Sigmoid colon (tissue), 7 donors: Measurements from ENCODE around the gene LMF1. TPM values are rescaled to one million over a fixed set of nuclear protein-coding genes. Genes with fewer than 3 reads are reported as not detected.

Experiments used
- DNase-seq: peaks from one replicate; pipeline ENCODE4 v3.0.0-alpha.2; 2019
- H3K27ac ChIP-seq, 4 donors: fragments of 200-600 bp; sonication (generic); one replicate each; pipeline ENCODE4 v1.5.1; 2016 to 2019; ENCODE audit warnings: mild to moderate bottlenecking in 1 of 4
- H3K27me3 ChIP-seq, 3 donors: fragments of 200-600 bp; sonication (generic); one replicate each; pipeline ENCODE4 v1.5.1; 2019; ENCODE audit warnings: mild to moderate bottlenecking in 1 of 3
- H3K36me3 ChIP-seq, 4 donors: fragments of 200-600 bp; sonication (generic); one replicate each; pipeline ENCODE4 v1.5.1; 2016 to 2019
- H3K4me1 ChIP-seq, 4 donors: fragments of 200-600 bp; sonication (generic); one replicate each; pipeline ENCODE4 v1.5.1; 2017 to 2019
- H3K4me3 ChIP-seq, 4 donors: fragments of 200-600 bp; sonication (generic); one replicate each; pipeline ENCODE4 v1.5.1; 2017 to 2019; ENCODE audit warnings: mild to moderate bottlenecking in 2 of 4, moderate library complexity in 1 of 4
- H3K9me3 ChIP-seq, 4 donors: fragments of 200-600 bp in 3 of 4; sonication (generic) in 3 of 4; one replicate each; pipeline versions ENCODE4 v1.5.1 to v1.6.1; 2013 to 2019
- EP300 ChIP-seq, 4 donors: sonication (generic); formaldehyde crosslinking; IDR thresholded peaks; one replicate each; pipeline ENCODE4 v1.6.1; 2017; ENCODE audit warnings: antibody characterized with exemption in 4 of 4
- POLR2A ChIP-seq, 2 donors: fragments of 450-650 bp; IDR thresholded peaks; one replicate each; pipeline ENCODE4 v1.6.1; 2016; ENCODE audit warnings: antibody characterized with exemption in 2 of 2, mild to moderate bottlenecking in 2 of 2, moderate library complexity in 2 of 2
- POLR2AphosphoS5 ChIP-seq, 4 donors: sonication (generic); formaldehyde crosslinking; IDR thresholded peaks; one replicate each; pipeline ENCODE4 v1.6.1; 2017; ENCODE audit warnings: antibody characterized with exemption in 4 of 4
- WGBS, 2 donors: extraction: QIAGEN DNeasy Blood & Tissue Kit; methylation state at CpG; one replicate each; pipeline ENCODE4 v1.1.7; 2013; 5-methylcytosine and 5-hydroxymethylcytosine counted together
- intact Hi-C: fragments of 100-400 bp; cut with DNase I; formaldehyde crosslinking; loops from one replicate; pipeline ENCODE4 v1.15.1; 2023
- polyA plus RNA-seq, 3 donors: library from polyadenylated mRNA; stranded (reverse); fragments of 200-250 nt; gene quantifications; one replicate each; pipeline ENCODE4 v1.2.3, GENCODE V29; 2013
- total RNA-seq, 4 donors: library from RNA; depleted of rRNA; stranded (reverse); fragments of >200 nt; gene quantifications; one replicate each; pipeline ENCODE4 v1.1.0, GENCODE V29; 2016
- TF ChIP-seq, protein P1 (sequence below), 4 experiments: fragments of 450-650 bp in 3 of 4; fragments of 200-600 bp in 1 of 4; IDR thresholded peaks; one replicate each; pipeline ENCODE4 v1.5.1; 2016 to 2019; ENCODE audit warnings: antibody characterized with exemption in 4 of 4, mild to moderate bottlenecking in 3 of 4, moderate library complexity in 2 of 4
- donor health status: healthy with polysubstance abuse.
- donor health status: Bipolar disorder and iron deficiency.
- donor health status: healthy.

Gene LMF1
- total RNA-seq: 10 to 100 TPM; 19.9 to 34.1 (median 31.0) TPM
- polyA plus RNA-seq: 10 to 100 TPM in 1 of 3 donors, 1 to 10 TPM in 2; 1.2 to 13.2 (median 1.6) TPM

DNA sequence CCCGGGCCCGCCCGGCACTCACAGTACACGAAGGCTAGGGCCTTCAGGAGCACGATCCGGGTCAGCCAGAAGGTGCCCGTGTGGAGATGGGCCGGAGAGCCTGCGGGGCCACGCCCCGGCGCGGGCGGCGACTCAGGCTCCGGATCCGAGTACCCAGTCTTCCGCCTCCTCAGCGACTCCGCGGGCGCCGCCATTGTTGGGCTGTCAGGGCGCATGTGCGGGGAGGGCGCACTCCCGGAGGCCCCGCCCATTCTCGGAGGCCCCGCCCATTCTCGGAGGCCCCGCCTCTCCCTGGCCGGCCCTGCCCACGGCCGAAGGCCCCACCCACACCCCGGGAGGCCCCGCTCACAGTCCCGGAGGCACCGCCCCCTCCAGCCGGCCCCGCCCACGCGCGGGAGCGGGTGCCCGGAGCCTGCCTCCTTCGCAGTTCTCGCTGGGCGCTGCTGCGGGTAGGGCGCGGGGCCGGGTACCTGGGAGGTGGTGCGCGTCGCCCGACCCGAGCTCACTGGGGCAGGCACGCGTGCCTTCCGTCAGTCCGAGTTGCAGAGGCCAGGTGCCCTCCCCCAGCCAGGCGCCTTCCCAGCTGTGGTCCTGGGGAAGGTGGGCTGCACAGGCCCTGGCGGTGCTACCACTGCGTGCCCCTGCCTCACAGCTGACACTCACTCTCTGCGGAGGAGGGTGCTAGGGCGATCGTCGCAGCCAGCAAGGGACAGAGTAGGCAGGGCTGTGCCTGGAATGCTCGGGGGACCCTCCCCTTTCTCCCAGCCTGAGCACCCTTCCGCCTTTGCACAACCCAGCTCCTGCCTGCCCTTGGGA, at the start of gene LMF1:
LMF1 (minus strand) TSS at position 219 of the 816 bp plus-strand sequence; CDS start at position 215, 4 bp downstream.
- peaks cover 0 to 24% (median 21%) of the 10 kb centered on the region in 4 donors for H3K4me1 ChIP-seq
- intact Hi-C loops: no loop called here
- peaks cover 0 to 4% (median 0%) of the 10 kb centered on the region in 4 donors for H3K36me3 ChIP-seq
- no peaks in the 10 kb centered on the region for H3K27me3 ChIP-seq
- WGBS, 2 donors: 4 to 6% methylated on average over 71 of the region's 71 CpGs
- TF ChIP-seq EP300 (IDR thresholded peaks at IDR 0.05) (no peak), POLR2A (IDR thresholded peaks at IDR 0.05) (peak in 1 of 2 donors; percentile 42), POLR2AphosphoS5 (IDR thresholded peaks at IDR 0.05) (peak; percentile 53 to 78 (median 70))
- TF ChIP-seq, protein P1, sequence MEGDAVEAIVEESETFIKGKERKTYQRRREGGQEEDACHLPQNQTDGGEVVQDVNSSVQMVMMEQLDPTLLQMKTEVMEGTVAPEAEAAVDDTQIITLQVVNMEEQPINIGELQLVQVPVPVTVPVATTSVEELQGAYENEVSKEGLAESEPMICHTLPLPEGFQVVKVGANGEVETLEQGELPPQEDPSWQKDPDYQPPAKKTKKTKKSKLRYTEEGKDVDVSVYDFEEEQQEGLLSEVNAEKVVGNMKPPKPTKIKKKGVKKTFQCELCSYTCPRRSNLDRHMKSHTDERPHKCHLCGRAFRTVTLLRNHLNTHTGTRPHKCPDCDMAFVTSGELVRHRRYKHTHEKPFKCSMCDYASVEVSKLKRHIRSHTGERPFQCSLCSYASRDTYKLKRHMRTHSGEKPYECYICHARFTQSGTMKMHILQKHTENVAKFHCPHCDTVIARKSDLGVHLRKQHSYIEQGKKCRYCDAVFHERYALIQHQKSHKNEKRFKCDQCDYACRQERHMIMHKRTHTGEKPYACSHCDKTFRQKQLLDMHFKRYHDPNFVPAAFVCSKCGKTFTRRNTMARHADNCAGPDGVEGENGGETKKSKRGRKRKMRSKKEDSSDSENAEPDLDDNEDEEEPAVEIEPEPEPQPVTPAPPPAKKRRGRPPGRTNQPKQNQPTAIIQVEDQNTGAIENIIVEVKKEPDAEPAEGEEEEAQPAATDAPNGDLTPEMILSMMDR (IDR thresholded peaks at IDR 0.05): no peak
- H3K4me3 ChIP-seq: peak within 1 kb of the TSS; percentile 63 to 97 (median 90)
- H3K27ac ChIP-seq: peak within 1 kb of the TSS; percentile 72 to 85 (median 82)
- peak; percentile 97 for DNase-seq
- H3K9me3 ChIP-seq: no peaks in the 10 kb centered on the region

DNA sequence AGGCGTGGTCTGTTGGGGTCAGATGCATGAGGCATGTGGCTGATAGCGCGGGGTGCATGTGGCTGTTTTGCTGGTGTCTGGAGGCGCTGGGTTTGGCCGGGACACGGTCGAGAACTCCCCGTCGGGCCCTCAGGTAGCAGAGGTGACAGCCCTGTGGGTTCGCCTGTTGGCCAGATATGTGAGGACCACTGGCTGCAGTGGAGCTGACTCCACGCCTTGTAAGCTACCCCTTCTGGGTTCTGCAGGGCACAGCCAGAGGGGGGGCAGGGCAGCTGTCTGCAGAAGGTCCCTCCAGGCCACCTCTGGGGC, 49.3 kb upstream of the LMF1 start:
- Histone ChIP-seq H3K27ac (no peak overlapping the region), H3K4me3 (no peak overlapping the region), H3K4me1 (no peaks in the 10 kb centered on the region), H3K36me3 (no peaks in the 10 kb centered on the region), H3K27me3 (peaks cover 9 to 57% (median 29%) of the 10 kb centered on the region in 3 donors), H3K9me3 (no peaks in the 10 kb centered on the region)
- DNase-seq: no peak
- intact Hi-C loops: no loop called here
- TF ChIP-seq EP300 (IDR thresholded peaks at IDR 0.05) (no peak), POLR2A (IDR thresholded peaks at IDR 0.05) (no peak), POLR2AphosphoS5 (IDR thresholded peaks at IDR 0.05) (no peak)
- TF ChIP-seq, protein P1 (IDR thresholded peaks at IDR 0.05): no peak
- 56 to 73% methylated on average over 11 of the region's 11 CpGs for WGBS, 2 donors

DNA sequence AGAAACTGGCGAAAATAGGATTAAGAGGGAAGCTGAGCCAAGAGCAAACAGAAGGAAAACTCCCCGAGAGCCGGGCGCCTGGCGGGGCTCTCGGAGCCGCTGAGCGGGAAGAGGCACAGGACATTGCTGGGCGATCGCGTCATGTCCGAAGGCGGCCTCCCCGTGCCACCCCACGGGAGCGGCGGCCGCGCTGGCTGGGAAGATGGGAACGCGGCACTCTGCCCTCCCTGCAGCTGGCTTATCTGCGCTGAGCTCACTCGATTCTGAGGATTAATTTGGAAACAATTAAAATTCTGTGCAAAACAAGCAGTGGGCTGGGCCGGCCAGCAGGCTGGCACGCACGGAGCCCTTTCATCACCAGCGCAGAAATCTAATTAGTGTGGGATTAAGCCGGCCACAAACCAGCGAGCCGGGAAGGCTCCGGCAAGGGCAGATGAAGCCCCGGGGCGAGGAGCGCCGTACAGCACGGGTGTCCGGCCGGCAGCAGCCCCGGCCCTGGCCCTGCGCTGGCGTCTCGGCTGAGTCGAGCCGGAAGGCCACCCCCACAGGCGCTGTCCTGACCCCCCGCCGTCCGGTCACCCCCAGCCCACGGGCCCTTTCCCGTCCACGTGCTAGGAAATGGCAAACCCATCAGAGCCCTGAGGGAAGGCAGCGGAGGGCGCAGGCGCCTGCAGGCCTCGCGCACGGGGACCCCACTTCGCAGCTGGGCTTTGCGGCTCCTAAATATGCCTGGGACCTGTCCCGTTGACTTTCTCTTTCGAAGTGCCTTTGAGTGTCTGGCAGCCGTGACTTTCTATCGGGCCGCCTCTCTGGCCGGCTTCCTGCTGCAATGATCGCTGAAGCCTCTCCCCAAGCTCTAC, 48.7 kb upstream of the LMF1 start:
- peak overlapping the region in 3 of 4 donors; percentile 2 to 21 (median 12) for H3K4me3 ChIP-seq
- no peaks in the 10 kb centered on the region for H3K4me1 ChIP-seq
- 47 to 64% methylated on average over 66 of the region's 66 CpGs for WGBS, 2 donors
- no peak for DNase-seq
- H3K27ac ChIP-seq: peak overlapping the region; percentile 19 to 34 (median 24)
- intact Hi-C loops: loop anchor here (10.0 kb wide), 1 partner anchor 85 kb away; no protein-coding TSS in a partner anchor
- TF ChIP-seq POLR2A (IDR thresholded peaks at IDR 0.05): no peak
- no peak for TF ChIP-seq POLR2AphosphoS5 (IDR thresholded peaks at IDR 0.05)
- TF ChIP-seq, protein P1 (IDR thresholded peaks at IDR 0.05): no peak
- TF ChIP-seq EP300 (IDR thresholded peaks at IDR 0.05): no peak
- peaks cover 9 to 51% (median 29%) of the 10 kb centered on the region in 3 donors for H3K27me3 ChIP-seq
- no peaks in the 10 kb centered on the region for H3K9me3 ChIP-seq
- no peaks in the 10 kb centered on the region for H3K36me3 ChIP-seq

DNA sequence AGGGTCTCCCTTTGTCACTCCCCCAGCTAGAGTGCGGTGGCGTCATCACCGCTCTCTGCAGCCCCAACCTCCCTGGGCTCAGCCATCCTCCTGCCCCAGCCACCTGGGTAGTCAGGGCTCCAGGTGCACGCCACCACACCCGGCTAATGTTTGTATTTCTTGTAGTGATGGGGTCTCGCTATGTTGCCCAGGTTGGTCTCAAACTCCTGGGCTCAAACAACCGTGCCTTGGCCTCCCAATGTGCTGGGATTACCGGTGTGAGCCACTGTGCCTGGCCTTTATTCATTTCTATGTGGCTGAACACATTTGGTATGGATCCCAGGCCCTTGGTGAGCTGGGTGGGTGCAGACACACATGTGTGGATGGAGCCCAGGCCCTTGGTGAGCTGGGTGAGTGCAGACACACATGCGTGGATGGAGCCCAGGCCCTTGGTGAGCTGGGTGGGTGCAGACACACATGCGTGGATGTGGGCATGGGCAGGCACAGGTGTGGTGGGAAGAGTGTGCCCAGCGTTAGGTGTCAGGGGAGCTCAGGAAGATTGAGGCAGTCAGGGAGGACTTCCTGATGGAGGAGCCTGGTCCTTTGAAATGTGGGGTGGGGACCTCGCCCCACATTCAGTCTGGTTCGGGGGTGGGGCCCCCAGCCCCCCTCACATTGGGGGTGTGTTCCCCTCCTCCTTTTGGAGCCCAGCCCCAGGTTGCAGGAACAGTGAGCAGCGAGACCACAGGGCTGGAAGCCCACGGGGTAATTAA, 47.8 kb upstream of the LMF1 start:
- DNase-seq: no peak
- H3K4me1 ChIP-seq: no peaks in the 10 kb centered on the region
- peak overlapping the region; percentile 19 to 34 (median 24) for H3K27ac ChIP-seq
- TF ChIP-seq POLR2A (IDR thresholded peaks at IDR 0.05) (no peak), EP300 (IDR thresholded peaks at IDR 0.05) (no peak), POLR2AphosphoS5 (IDR thresholded peaks at IDR 0.05) (no peak)
- TF ChIP-seq, protein P1 (IDR thresholded peaks at IDR 0.05): no peak
- no peaks in the 10 kb centered on the region for H3K9me3 ChIP-seq
- intact Hi-C loops: loop anchor here (10.0 kb wide), 1 partner anchor 84 kb away; no protein-coding TSS in a partner anchor
- 69 to 85% methylated on average over 15 of the region's 15 CpGs for WGBS, 2 donors
- H3K36me3 ChIP-seq: no peaks in the 10 kb centered on the region
- H3K27me3 ChIP-seq: peaks cover 9 to 43% (median 29%) of the 10 kb centered on the region in 3 donors
- peak overlapping the region in 1 of 4 donors; percentile 21 for H3K4me3 ChIP-seq
